Mammary epithelial cell (primary cell): ENCODE data around the gene GDF10.

Source experiments
- EZH2 ChIP-seq: IDR thresholded peaks from 2 replicates; pipeline ENCODE4 v1.6.1; 2012; ENCODE audit warnings: low read length, inconsistent platforms, borderline replicate concordance
- TF ChIP-seq, protein P1 (sequence below), 2 donors: IDR thresholded peaks in 1 of 2; conservative IDR thresholded peaks in 1 of 2; 2 replicates each; pipeline ENCODE4 v1.5.1; 2011 to 2012; ENCODE audit warnings: inconsistent platforms in 2 of 2, low read length in 2 of 2, mild to moderate bottlenecking in 2 of 2, control low read depth in 1 of 2, low read depth in 1 of 2; ENCODE audit not compliant: insufficient read depth in 1 of 2; ENCODE audit errors: extremely low read depth in 1 of 2

DNA sequence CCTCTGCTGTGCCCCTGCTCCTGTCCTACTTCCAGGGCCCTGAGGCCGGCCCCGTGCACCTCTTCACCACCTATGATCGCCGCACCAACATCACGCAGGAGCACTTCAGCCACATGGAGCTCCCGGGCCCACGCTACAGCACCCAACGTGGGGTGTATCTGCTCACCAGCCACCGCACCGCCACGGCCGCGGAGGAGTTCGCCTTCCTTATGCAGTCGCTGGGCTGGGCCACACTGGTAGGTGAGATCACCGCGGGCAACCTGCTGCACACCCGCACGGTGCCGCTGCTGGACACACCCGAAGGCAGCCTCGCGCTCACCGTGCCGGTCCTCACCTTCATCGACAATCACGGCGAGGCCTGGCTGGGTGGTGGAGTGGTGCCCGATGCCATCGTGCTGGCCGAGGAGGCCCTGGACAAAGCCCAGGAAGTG is 50.0 kb downstream of the GDF10 start:
- TF ChIP-seq, protein P1, sequence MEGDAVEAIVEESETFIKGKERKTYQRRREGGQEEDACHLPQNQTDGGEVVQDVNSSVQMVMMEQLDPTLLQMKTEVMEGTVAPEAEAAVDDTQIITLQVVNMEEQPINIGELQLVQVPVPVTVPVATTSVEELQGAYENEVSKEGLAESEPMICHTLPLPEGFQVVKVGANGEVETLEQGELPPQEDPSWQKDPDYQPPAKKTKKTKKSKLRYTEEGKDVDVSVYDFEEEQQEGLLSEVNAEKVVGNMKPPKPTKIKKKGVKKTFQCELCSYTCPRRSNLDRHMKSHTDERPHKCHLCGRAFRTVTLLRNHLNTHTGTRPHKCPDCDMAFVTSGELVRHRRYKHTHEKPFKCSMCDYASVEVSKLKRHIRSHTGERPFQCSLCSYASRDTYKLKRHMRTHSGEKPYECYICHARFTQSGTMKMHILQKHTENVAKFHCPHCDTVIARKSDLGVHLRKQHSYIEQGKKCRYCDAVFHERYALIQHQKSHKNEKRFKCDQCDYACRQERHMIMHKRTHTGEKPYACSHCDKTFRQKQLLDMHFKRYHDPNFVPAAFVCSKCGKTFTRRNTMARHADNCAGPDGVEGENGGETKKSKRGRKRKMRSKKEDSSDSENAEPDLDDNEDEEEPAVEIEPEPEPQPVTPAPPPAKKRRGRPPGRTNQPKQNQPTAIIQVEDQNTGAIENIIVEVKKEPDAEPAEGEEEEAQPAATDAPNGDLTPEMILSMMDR (conservative IDR thresholded peaks at IDR 0.05 in 1 of 2, IDR thresholded peaks at IDR 0.05 in 1 of 2; ENCODE audit: extremely low read depth in 1 of 2, insufficient read depth in 1 of 2, low read depth in 1 of 2, low read length in 2 of 2) = no peak
- TF ChIP-seq EZH2 = no peak
